ENCODE results near the gene FERD3L.

FERD3L gene

DNA sequence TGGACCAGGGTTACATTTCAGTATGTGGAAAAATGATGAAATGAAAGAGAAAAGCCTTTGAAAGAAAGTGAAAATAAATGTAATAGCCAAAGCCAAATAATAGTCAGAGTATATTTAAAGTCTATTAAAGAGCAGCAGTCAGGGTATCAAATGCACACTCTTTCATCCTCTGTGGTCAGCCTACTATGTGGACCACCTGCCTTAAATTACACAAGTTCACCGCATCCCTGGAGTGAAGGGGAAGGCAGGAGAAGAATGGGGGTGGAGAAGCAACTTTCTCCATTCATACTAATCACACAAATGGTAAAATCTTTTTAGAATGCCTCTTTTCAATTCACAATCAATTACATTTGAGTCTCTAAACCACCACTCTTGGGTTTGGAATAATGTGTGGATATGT, 43.7 kb downstream of the FERD3L start:
- DNase-seq (ENCODE audit: insufficient read length, low spot score) (no peak), FAIRE-seq (no peak)

GRCh38 chr7:19099924-19100323, 45.3 kb downstream of the FERD3L start:
- FAIRE-seq (no peak), DNase-seq (ENCODE audit: insufficient read length, low spot score) (no peak)

GRCh38 chr7:19099194-19099593, 46.0 kb downstream of the FERD3L start:
- DNase-seq (ENCODE audit: insufficient read length, low spot score) = no peak
- no peak for FAIRE-seq

DNA sequence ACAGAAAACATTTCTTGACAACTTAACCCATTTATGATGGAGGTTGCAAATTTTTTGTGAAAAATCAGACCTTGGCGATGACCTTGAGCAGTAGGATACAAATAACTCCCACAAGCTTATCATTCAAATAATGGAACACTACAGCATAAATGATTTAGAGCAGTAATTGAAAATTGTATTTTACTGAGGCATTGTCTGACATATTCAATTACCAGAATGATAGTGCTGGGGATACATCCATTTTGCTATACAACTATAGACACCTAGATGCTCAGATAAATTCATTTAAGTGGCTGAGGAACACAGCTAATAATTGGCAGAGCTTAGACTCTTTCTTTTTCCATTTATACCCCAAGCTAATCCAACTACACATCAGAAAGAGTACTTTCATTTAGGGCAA, 46.7 kb downstream of the FERD3L start:
- DNase-seq (ENCODE audit: insufficient read length, low spot score) (no peak), FAIRE-seq (no peak)

- no peak for DNase-seq (ENCODE audit: insufficient read length, low spot score)
- FAIRE-seq = no peak
Observed at GRCh38 chr7:19097165-19098055, 47.8 kb downstream of the FERD3L start.

- no peak for DNase-seq (ENCODE audit: insufficient read length, low spot score)
- FAIRE-seq = no peak
Observed at GRCh38 chr7:19095353-19095860, 49.8 kb downstream of the FERD3L start.

Data from GM19239 (cell line).